Measurements from ENCODE around the gene SLC35D3. TPM values are rescaled to one million over a fixed set of nuclear protein-coding genes. Genes with fewer than 3 reads are reported as not detected.
"Not testable (repeated sequence)": the region's sequence is repeated elsewhere in the genome, so short reads cannot be mapped to it uniquely, and the experiment has no call there.

SLC35D3 gene
- total RNA-seq, 1 donor from 2014 or later: not detected

- not testable (repeated sequence) for H3K27ac ChIP-seq (ENCODE audit: low read depth, low read length); H3K4me3 ChIP-seq (ENCODE audit: low read length in 3 of 3); H3K9me3 ChIP-seq (ENCODE audit: control insufficient read depth in 3 of 3, low read length in 3 of 3); H3K36me3 ChIP-seq (ENCODE audit: control insufficient read depth in 3 of 3, insufficient read depth in 3 of 3, low read length in 3 of 3); H3K4me1 ChIP-seq (ENCODE audit: control insufficient read depth in 3 of 3, insufficient read depth in 3 of 3, low read length in 3 of 3); H3K9ac ChIP-seq (ENCODE audit: low read depth in 1 of 3, low read length in 3 of 3); H3K27me3 ChIP-seq (ENCODE audit: control insufficient read depth in 3 of 3, insufficient read depth in 3 of 3, low read length in 3 of 3)
Measured at GRCh38 chr6:136949957-136950356, 27.9 kb downstream of the SLC35D3 start.

GRCh38 chr6:136950436-136951126, 28.5 kb downstream of the SLC35D3 start:
- Histone ChIP-seq H3K27ac (ENCODE audit: low read depth, low read length) (no peak overlapping the region), H3K27me3 (ENCODE audit: control insufficient read depth in 3 of 3, insufficient read depth in 3 of 3, low read length in 3 of 3) (no peaks in the 10 kb centered on the region), H3K4me3 (ENCODE audit: low read length in 3 of 3) (no peak overlapping the region), H3K4me1 (ENCODE audit: control insufficient read depth in 3 of 3, insufficient read depth in 3 of 3, low read length in 3 of 3) (no peaks in the 10 kb centered on the region), H3K9me3 (ENCODE audit: control insufficient read depth in 3 of 3, low read length in 3 of 3) (no peaks in the 10 kb centered on the region), H3K9ac (ENCODE audit: low read depth in 1 of 3, low read length in 3 of 3) (no peak overlapping the region), H3K36me3 (ENCODE audit: control insufficient read depth in 3 of 3, insufficient read depth in 3 of 3, low read length in 3 of 3) (no peaks in the 10 kb centered on the region)

DNA sequence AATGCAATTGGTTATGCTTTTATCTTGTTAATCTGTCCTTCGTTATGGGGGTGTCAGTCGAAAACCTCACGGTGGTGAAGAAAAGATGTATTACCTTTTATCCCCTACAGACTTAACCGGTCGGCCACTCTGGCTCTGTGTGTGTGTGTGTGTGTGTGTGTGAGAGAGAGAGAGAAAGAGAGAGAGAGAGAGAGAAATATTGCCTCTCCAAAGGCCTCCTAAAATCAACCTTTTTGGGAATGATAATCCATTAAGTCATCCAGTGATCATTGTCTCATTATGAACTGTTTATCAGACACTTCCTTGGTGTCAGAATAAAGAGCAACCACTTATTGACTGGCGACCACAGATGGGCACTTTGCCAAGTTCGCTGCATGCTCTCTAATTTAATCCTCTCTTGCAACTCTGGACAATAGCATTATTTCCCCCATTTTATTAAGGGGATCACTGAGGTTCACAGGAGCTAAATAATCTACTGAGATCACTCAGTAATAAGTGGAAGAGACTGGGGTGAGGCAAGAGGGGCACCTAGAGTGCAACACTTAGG, 30.7 kb downstream of the SLC35D3 start:
- no peak overlapping the region for H3K4me3 ChIP-seq (ENCODE audit: low read length in 3 of 3)
- H3K4me1 ChIP-seq (ENCODE audit: control insufficient read depth in 3 of 3, insufficient read depth in 3 of 3, low read length in 3 of 3): no peaks in the 10 kb centered on the region
- H3K36me3 ChIP-seq (ENCODE audit: control insufficient read depth in 3 of 3, insufficient read depth in 3 of 3, low read length in 3 of 3): no peaks in the 10 kb centered on the region
- H3K27ac ChIP-seq (ENCODE audit: low read depth, low read length): no peak overlapping the region
- H3K27me3 ChIP-seq (ENCODE audit: control insufficient read depth in 3 of 3, insufficient read depth in 3 of 3, low read length in 3 of 3): no peaks in the 10 kb centered on the region
- no peaks in the 10 kb centered on the region for H3K9me3 ChIP-seq (ENCODE audit: control insufficient read depth in 3 of 3, low read length in 3 of 3)
- no peak overlapping the region for H3K9ac ChIP-seq (ENCODE audit: low read depth in 1 of 3, low read length in 3 of 3)

GRCh38 chr6:136955123-136955522, 33.0 kb downstream of the SLC35D3 start:
- Histone ChIP-seq H3K9ac (ENCODE audit: low read depth in 1 of 3, low read length in 3 of 3) (no peak overlapping the region), H3K36me3 (ENCODE audit: control insufficient read depth in 3 of 3, insufficient read depth in 3 of 3, low read length in 3 of 3) (no peaks in the 10 kb centered on the region), H3K27ac (ENCODE audit: low read depth, low read length) (no peak overlapping the region), H3K4me3 (ENCODE audit: low read length in 3 of 3) (no peak overlapping the region), H3K9me3 (ENCODE audit: control insufficient read depth in 3 of 3, low read length in 3 of 3) (no peaks in the 10 kb centered on the region), H3K4me1 (ENCODE audit: control insufficient read depth in 3 of 3, insufficient read depth in 3 of 3, low read length in 3 of 3) (no peaks in the 10 kb centered on the region), H3K27me3 (ENCODE audit: control insufficient read depth in 3 of 3, insufficient read depth in 3 of 3, low read length in 3 of 3) (peaks cover 0 to 9% (median 5%) of the 10 kb centered on the region in 3 donors)

- no peaks in the 10 kb centered on the region for H3K36me3 ChIP-seq (ENCODE audit: control insufficient read depth in 3 of 3, insufficient read depth in 3 of 3, low read length in 3 of 3)
- H3K9ac ChIP-seq (ENCODE audit: low read depth in 1 of 3, low read length in 3 of 3): no peak overlapping the region
- peaks cover 0 to 9% (median 5%) of the 10 kb centered on the region in 3 donors for H3K27me3 ChIP-seq (ENCODE audit: control insufficient read depth in 3 of 3, insufficient read depth in 3 of 3, low read length in 3 of 3)
- H3K27ac ChIP-seq (ENCODE audit: low read depth, low read length): no peak overlapping the region
- no peaks in the 10 kb centered on the region for H3K9me3 ChIP-seq (ENCODE audit: control insufficient read depth in 3 of 3, low read length in 3 of 3)
- no peaks in the 10 kb centered on the region for H3K4me1 ChIP-seq (ENCODE audit: control insufficient read depth in 3 of 3, insufficient read depth in 3 of 3, low read length in 3 of 3)
- no peak overlapping the region for H3K4me3 ChIP-seq (ENCODE audit: low read length in 3 of 3)
Measured at GRCh38 chr6:136956590-136957544, 34.8 kb downstream of the SLC35D3 start.

DNA sequence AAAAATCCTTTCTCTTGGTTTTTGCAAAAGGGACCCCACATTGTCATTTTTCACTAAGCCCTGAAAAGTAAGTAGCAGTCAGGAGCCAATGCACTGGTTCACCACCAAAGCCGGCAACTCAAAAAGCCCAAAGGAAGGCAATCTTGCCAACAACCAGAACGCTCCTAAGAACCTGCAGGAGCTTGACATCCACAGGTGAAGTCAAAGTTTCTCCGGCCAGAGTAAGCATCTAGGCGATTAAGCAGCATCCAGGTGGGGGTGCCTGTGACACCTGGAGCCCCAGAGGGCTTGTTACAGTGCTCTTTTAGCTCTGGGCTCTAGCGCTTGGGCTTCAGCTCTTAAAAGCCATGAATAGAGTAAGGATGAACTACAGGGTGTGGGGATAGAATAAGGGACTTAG, 36.1 kb downstream of the SLC35D3 start:
- no peaks in the 10 kb centered on the region for H3K36me3 ChIP-seq (ENCODE audit: control insufficient read depth in 3 of 3, insufficient read depth in 3 of 3, low read length in 3 of 3)
- H3K9ac ChIP-seq (ENCODE audit: low read depth in 1 of 3, low read length in 3 of 3): no peak overlapping the region
- H3K4me3 ChIP-seq (ENCODE audit: low read length in 3 of 3): no peak overlapping the region
- peaks cover 0 to 9% (median 5%) of the 10 kb centered on the region in 3 donors for H3K27me3 ChIP-seq (ENCODE audit: control insufficient read depth in 3 of 3, insufficient read depth in 3 of 3, low read length in 3 of 3)
- H3K9me3 ChIP-seq (ENCODE audit: control insufficient read depth in 3 of 3, low read length in 3 of 3): no peaks in the 10 kb centered on the region
- H3K27ac ChIP-seq (ENCODE audit: low read depth, low read length): no peak overlapping the region
- H3K4me1 ChIP-seq (ENCODE audit: control insufficient read depth in 3 of 3, insufficient read depth in 3 of 3, low read length in 3 of 3): peaks cover 0 to under 1% (median 0%) of the 10 kb centered on the region in 3 donors

DNA sequence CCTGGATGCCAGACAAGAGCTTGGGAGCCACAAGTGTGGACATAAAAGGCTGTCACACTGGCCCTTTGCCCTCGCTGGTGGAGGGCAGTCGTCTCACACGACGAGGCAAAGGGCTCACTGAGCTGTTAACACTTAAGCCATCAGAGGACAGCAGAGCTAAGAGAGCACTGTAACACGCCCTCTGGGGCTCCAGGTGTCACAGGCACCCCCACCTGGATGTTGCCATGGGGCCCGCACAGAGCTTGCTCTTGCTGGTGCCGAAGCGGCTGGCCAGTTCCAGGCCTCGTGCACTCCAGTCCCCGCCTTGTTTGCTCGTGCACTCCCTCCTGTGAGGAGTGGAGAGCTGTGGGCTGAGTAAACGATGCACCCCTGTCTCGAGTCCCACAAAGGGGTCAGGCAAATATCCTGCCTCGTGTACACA, 37.4 kb downstream of the SLC35D3 start:
- H3K9ac ChIP-seq (ENCODE audit: low read depth in 1 of 3, low read length in 3 of 3): no peak overlapping the region
- H3K27me3 ChIP-seq (ENCODE audit: control insufficient read depth in 3 of 3, insufficient read depth in 3 of 3, low read length in 3 of 3): peaks cover 0 to 9% (median 5%) of the 10 kb centered on the region in 3 donors
- no peak overlapping the region for H3K27ac ChIP-seq (ENCODE audit: low read depth, low read length)
- H3K9me3 ChIP-seq (ENCODE audit: control insufficient read depth in 3 of 3, low read length in 3 of 3): no peaks in the 10 kb centered on the region
- peaks cover 0 to 2% (median 0%) of the 10 kb centered on the region in 3 donors for H3K4me1 ChIP-seq (ENCODE audit: control insufficient read depth in 3 of 3, insufficient read depth in 3 of 3, low read length in 3 of 3)
- no peak overlapping the region for H3K4me3 ChIP-seq (ENCODE audit: low read length in 3 of 3)
- H3K36me3 ChIP-seq (ENCODE audit: control insufficient read depth in 3 of 3, insufficient read depth in 3 of 3, low read length in 3 of 3): no peaks in the 10 kb centered on the region

DNA sequence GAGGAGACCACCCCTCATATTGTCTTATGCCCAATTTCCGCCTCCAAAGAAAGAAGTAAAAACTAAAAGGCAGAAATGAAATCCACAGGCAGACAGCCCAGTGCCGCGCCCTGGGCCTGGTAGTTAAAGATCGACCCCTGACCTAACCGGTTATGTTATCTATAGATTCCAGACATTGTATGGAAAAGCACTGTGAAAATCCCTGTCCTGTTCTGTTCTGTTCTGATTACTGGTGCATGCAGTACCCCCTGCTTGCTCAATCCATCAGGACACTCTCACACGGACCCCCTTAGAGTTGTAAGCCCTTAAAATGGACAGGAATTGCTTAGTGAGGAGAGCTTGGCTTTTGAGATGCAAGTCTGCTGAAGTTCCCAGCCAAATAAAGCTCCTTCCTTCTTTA, 37.8 kb downstream of the SLC35D3 start:
- not testable (repeated sequence) for H3K9ac ChIP-seq (ENCODE audit: low read depth in 1 of 3, low read length in 3 of 3); H3K27me3 ChIP-seq (ENCODE audit: control insufficient read depth in 3 of 3, insufficient read depth in 3 of 3, low read length in 3 of 3); H3K36me3 ChIP-seq (ENCODE audit: control insufficient read depth in 3 of 3, insufficient read depth in 3 of 3, low read length in 3 of 3); H3K4me3 ChIP-seq (ENCODE audit: low read length in 3 of 3); H3K9me3 ChIP-seq (ENCODE audit: control insufficient read depth in 3 of 3, low read length in 3 of 3); H3K4me1 ChIP-seq (ENCODE audit: control insufficient read depth in 3 of 3, insufficient read depth in 3 of 3, low read length in 3 of 3); H3K27ac ChIP-seq (ENCODE audit: low read depth, low read length)

- Histone ChIP-seq H3K27me3 (ENCODE audit: control insufficient read depth in 3 of 3, insufficient read depth in 3 of 3, low read length in 3 of 3) (peaks cover 0 to 9% (median 5%) of the 10 kb centered on the region in 3 donors), H3K9ac (ENCODE audit: low read depth in 1 of 3, low read length in 3 of 3) (no peak overlapping the region), H3K36me3 (ENCODE audit: control insufficient read depth in 3 of 3, insufficient read depth in 3 of 3, low read length in 3 of 3) (no peaks in the 10 kb centered on the region), H3K4me3 (ENCODE audit: low read length in 3 of 3) (no peak overlapping the region), H3K9me3 (ENCODE audit: control insufficient read depth in 3 of 3, low read length in 3 of 3) (no peaks in the 10 kb centered on the region), H3K4me1 (ENCODE audit: control insufficient read depth in 3 of 3, insufficient read depth in 3 of 3, low read length in 3 of 3) (peaks cover 0 to 2% (median 0%) of the 10 kb centered on the region in 3 donors), H3K27ac (ENCODE audit: low read depth, low read length) (no peak overlapping the region)
Measured at GRCh38 chr6:136960781-136961180, 38.7 kb downstream of the SLC35D3 start.

GRCh38 chr6:136961848-136962247, 39.7 kb downstream of the SLC35D3 start:
- Histone ChIP-seq H3K4me1 (ENCODE audit: control insufficient read depth in 3 of 3, insufficient read depth in 3 of 3, low read length in 3 of 3) (peaks cover 0 to 2% (median 0%) of the 10 kb centered on the region in 3 donors), H3K9ac (ENCODE audit: low read depth in 1 of 3, low read length in 3 of 3) (no peak overlapping the region), H3K27me3 (ENCODE audit: control insufficient read depth in 3 of 3, insufficient read depth in 3 of 3, low read length in 3 of 3) (peaks cover 0 to 9% (median 5%) of the 10 kb centered on the region in 3 donors), H3K27ac (ENCODE audit: low read depth, low read length) (no peak overlapping the region), H3K9me3 (ENCODE audit: control insufficient read depth in 3 of 3, low read length in 3 of 3) (no peaks in the 10 kb centered on the region), H3K4me3 (ENCODE audit: low read length in 3 of 3) (no peak overlapping the region), H3K36me3 (ENCODE audit: control insufficient read depth in 3 of 3, insufficient read depth in 3 of 3, low read length in 3 of 3) (no peaks in the 10 kb centered on the region)
